KMS-11 (cell line): ENCODE data around the gene KIR3DL1.
"Not testable (repeated sequence)": the region's sequence is repeated elsewhere in the genome, so short reads cannot be mapped to it uniquely, and the experiment has no call there.

Source experiments
- H2AFZ ChIP-seq: fragments of 200-600 bp; sonication (generic); 2 replicates; pipeline ENCODE4 v1.6.1; 2016; ENCODE audit warnings: antibody characterized with exemption, mixed run types, low read depth
- H3K27ac ChIP-seq: fragments of 200-600 bp; sonication (generic); 2 replicates; pipeline ENCODE4 v1.6.1; 2016; ENCODE audit warnings: mild to moderate bottlenecking, mixed run types
- H3K27me3 ChIP-seq: fragments of 200-600 bp; sonication (generic); 2 replicates; pipeline ENCODE4 v1.6.1; 2017; ENCODE audit warnings: mild to moderate bottlenecking, low read depth, mixed run types, moderate library complexity; ENCODE audit not compliant: insufficient read depth
- H3K36me3 ChIP-seq: fragments of 200-600 bp; sonication (generic); 2 replicates; pipeline ENCODE4 v1.6.1; 2017; ENCODE audit warnings: mild to moderate bottlenecking, mixed run types; ENCODE audit not compliant: insufficient read depth
- H3K4me1 ChIP-seq: fragments of 200-600 bp; sonication (generic); 2 replicates; pipeline ENCODE4 v1.6.1; 2016; ENCODE audit warnings: mild to moderate bottlenecking, low read depth, mixed run types; ENCODE audit not compliant: poor library complexity, severe bottlenecking
- H3K4me2 ChIP-seq: fragments of 200-600 bp; sonication (generic); 2 replicates; pipeline ENCODE4 v1.7.0; 2016; ENCODE audit warnings: mild to moderate bottlenecking, mixed run types
- H3K4me3 ChIP-seq: fragments of 200-600 bp; sonication (generic); IDR thresholded peaks from 2 replicates; pipeline ENCODE4 v1.6.1; 2017; ENCODE audit warnings: low read depth, low read length, mixed read lengths; ENCODE audit not compliant: insufficient read depth
- H3K79me2 ChIP-seq: fragments of 200-600 bp; sonication (generic); 2 replicates; pipeline ENCODE4 v1.6.1; 2016; ENCODE audit warnings: low read depth, mixed run types; ENCODE audit not compliant: insufficient read depth
- H3K9ac ChIP-seq: fragments of 200-600 bp; sonication (generic); 2 replicates; pipeline ENCODE4 v1.6.1; 2016; ENCODE audit warnings: mild to moderate bottlenecking, mixed run types
- H4K20me1 ChIP-seq: fragments of 200-600 bp; sonication (generic); 2 replicates; pipeline ENCODE4 v1.6.1; 2016; ENCODE audit warnings: mild to moderate bottlenecking, mixed run types; ENCODE audit not compliant: insufficient read depth
- TF ChIP-seq, protein P1 (sequence below): fragments of 200-600 bp; sonication (generic); conservative IDR thresholded peaks from 2 replicates; pipeline ENCODE4 v1.6.1; 2017; ENCODE audit warnings: low read depth, mild to moderate bottlenecking, antibody characterized with exemption, low read length, moderate library complexity, mixed read lengths

KIR3DL1 gene

DNA sequence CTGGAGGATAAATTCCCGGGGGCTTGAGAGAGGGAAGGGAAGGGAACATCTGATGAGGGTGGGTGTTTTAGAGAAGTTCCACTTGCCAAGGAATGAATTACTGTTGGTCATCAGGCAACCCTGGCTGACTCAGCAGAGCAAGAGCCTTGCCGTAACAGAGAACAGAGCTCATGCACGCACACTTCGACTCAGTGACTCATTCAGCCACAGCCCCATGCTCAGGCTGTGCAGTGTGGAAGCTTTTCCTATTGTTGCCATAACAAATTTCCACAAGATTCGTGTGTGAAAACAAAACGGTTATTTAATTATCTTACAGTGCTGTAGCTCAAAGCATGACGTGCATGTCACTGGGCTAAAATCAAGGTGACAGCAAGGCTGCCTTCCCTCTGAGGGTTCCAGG lies 43.2 kb downstream of the KIR3DL1 start:
- not testable (repeated sequence) for H3K79me2 ChIP-seq, H3K36me3 ChIP-seq, H3K9ac ChIP-seq, H3K4me2 ChIP-seq, H2AFZ ChIP-seq, H3K4me1 ChIP-seq, H3K4me3 ChIP-seq, H4K20me1 ChIP-seq, H3K27ac ChIP-seq
- H3K27me3 ChIP-seq: peaks cover 15% of the 10 kb centered on the region; the same call in 1 of the 2 replicates

- not testable (repeated sequence) for H3K4me2 ChIP-seq, H2AFZ ChIP-seq, H3K9ac ChIP-seq, H3K4me3 ChIP-seq, H3K27ac ChIP-seq, H4K20me1 ChIP-seq, H3K36me3 ChIP-seq, H3K79me2 ChIP-seq, H3K27me3 ChIP-seq, H3K4me1 ChIP-seq
Observed at GRCh38 chr19:54863459-54863858, 47.2 kb downstream of the KIR3DL1 start.

DNA sequence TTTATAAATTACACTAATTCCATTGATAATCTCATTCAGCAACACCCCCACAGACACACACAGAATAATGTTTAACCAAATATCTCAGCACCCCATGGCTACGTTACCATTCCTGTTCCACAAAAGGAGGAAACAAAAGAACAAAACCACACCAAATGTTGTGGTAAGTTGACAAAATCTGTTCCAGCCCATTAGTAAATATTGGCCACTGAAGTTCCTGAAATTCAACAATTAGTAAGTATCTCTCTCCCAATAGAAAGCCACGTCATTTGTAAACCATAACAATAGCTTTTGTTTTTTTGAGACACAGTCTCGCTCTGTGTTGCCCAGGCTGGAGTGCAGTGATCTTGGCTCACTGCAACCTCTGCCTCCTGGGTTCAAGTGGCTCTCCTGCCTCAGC lies 55.4 kb downstream of the KIR3DL1 start:
- H3K36me3 ChIP-seq: no peaks in the 10 kb centered on the region
- no peaks in the 10 kb centered on the region for H4K20me1 ChIP-seq
- no peak overlapping the region for H3K9ac ChIP-seq
- TF ChIP-seq, protein P1, sequence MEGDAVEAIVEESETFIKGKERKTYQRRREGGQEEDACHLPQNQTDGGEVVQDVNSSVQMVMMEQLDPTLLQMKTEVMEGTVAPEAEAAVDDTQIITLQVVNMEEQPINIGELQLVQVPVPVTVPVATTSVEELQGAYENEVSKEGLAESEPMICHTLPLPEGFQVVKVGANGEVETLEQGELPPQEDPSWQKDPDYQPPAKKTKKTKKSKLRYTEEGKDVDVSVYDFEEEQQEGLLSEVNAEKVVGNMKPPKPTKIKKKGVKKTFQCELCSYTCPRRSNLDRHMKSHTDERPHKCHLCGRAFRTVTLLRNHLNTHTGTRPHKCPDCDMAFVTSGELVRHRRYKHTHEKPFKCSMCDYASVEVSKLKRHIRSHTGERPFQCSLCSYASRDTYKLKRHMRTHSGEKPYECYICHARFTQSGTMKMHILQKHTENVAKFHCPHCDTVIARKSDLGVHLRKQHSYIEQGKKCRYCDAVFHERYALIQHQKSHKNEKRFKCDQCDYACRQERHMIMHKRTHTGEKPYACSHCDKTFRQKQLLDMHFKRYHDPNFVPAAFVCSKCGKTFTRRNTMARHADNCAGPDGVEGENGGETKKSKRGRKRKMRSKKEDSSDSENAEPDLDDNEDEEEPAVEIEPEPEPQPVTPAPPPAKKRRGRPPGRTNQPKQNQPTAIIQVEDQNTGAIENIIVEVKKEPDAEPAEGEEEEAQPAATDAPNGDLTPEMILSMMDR: no peak
- no peaks in the 10 kb centered on the region for H3K4me1 ChIP-seq
- no peak overlapping the region for H3K4me2 ChIP-seq
- no peak overlapping the region for H2AFZ ChIP-seq
- no peak overlapping the region for H3K4me3 ChIP-seq
- no peak overlapping the region for H3K27ac ChIP-seq
- peaks cover 7% of the 10 kb centered on the region; the same call in 1 of the 2 replicates for H3K27me3 ChIP-seq
- H3K79me2 ChIP-seq: no peaks in the 10 kb centered on the region

DNA sequence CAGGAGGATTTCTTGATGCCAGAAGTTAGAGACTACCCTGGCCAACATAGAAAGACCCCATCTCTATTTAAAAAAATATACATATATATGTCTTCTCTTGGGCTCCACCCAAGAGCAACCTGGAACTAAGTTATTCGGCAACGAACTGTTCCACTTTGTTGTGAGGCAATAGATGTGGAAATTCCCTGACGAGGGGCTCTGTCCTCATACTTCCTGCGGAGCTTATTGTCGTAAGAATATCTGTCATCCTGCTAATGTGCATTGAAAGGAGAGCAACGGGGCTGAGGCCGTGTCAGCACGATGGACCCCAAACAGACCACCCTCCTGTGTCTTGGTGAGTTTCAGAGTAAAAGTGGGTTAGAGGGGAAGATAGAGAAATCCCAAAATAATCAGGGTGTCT lies 57.7 kb downstream of the KIR3DL1 start, which contains the start of gene FCAR:
Gene FCAR, plus strand, starts transcription at position 246 of the 400 bp plus-strand sequence. Its CDS starts 55 bp downstream, at position 301.
- TF ChIP-seq, protein P1: no peak
- Histone ChIP-seq H3K36me3 (no peaks in the 10 kb centered on the region), H3K79me2 (no peaks in the 10 kb centered on the region), H2AFZ (no peak within 1 kb of the TSS), H3K9ac (no peak within 1 kb of the TSS), H3K4me1 (no peaks in the 10 kb centered on the region), H4K20me1 (no peaks in the 10 kb centered on the region), H3K4me3 (no peak within 1 kb of the TSS), H3K4me2 (no peak within 1 kb of the TSS), H3K27me3 (peaks cover 13% of the 10 kb centered on the region; the same call in 1 of the 2 replicates), H3K27ac (no peak within 1 kb of the TSS)

DNA sequence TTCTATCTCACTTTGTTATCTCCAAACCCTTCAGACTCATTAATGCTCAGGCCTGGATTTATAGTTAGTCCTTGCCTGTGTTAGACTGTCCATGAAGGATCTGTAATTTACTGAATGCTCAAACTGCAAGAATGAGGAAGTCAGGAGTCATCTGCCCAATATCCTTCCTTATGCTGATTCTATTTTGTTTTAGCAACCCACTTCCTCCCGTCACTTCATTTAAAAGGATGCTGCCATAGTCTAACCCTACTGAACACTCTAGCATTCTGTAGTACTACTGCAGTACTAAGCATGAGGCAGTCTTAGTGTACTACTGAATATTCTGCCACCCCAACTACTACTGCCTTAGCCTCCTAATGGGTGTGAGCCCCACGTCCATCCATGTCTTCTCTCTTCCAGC lies 59.2 kb downstream of the KIR3DL1 start:
- Histone ChIP-seq H4K20me1 (no peaks in the 10 kb centered on the region), H3K4me2 (no peak overlapping the region), H2AFZ (no peak overlapping the region), H3K4me1 (no peaks in the 10 kb centered on the region), H3K27me3 (peaks cover 13% of the 10 kb centered on the region; the same call in 1 of the 2 replicates), H3K4me3 (no peak overlapping the region), H3K79me2 (no peaks in the 10 kb centered on the region), H3K27ac (no peak overlapping the region), H3K9ac (no peak overlapping the region), H3K36me3 (no peaks in the 10 kb centered on the region)
- TF ChIP-seq, protein P1: no peak
